Activated naive CD4-positive, alpha-beta T cell treated with anti-CD3 and anti-CD28 coated beads, Interleukin-2, amount 50 U/mL, for 72 hours (primary cell): ENCODE measurements around the gene SELENOI. TPM values are rescaled to one million over a fixed set of nuclear protein-coding genes. Genes with fewer than 3 reads are reported as not detected.
"Not testable (repeated sequence)": the region's sequence is repeated elsewhere in the genome, so short reads cannot be mapped to it uniquely, and the experiment has no call there.

Source experiments
- ATAC-seq, 2 donors: fragments of 150-1000 bp; cut with Tn5 transposase; 2 replicates each; pipeline ENCODE4 v1.10.0; 2021; ENCODE audit warnings: mild to moderate bottlenecking in 2 of 2, moderate library complexity in 2 of 2
- DNase-seq, 2 donors: peaks; one replicate each; pipeline ENCODE4 v3.0.0; 2021 to 2022; ENCODE audit warnings: low spot score in 2 of 2
- H3K27ac Mint-ChIP-seq, 2 donors: one replicate each; pipeline ENCODE4 v1.8.0; 2022; ENCODE audit warnings: mild to moderate bottlenecking in 2 of 2, mixed read lengths in 2 of 2
- H3K36me3 Mint-ChIP-seq, 2 donors: one replicate each; pipeline ENCODE4 v1.8.0; 2022; ENCODE audit warnings: mixed read lengths in 2 of 2
- H3K9me3 Mint-ChIP-seq, 2 donors: one replicate each; pipeline ENCODE4 v1.8.0; 2022; ENCODE audit warnings: mixed read lengths in 2 of 2
- total RNA-seq, 2 donors: library from RNA; stranded (reverse); gene quantifications; one replicate each; pipeline ENCODE4 v1.2.3, GENCODE V29; 2022

SELENOI gene
- total RNA-seq, 2 donors from 2014 or later = 24.4 to 45.0 TPM

GRCh38 chr2:26317377-26318105, 28.4 kb upstream of the SELENOI start:
- Mint-ChIP-seq H3K36me3 (no peaks in the 10 kb centered on the region), H3K9me3 (no peaks in the 10 kb centered on the region), H3K27ac (no peak overlapping the region)
- ATAC-seq = no peak
- no peak for DNase-seq

DNA sequence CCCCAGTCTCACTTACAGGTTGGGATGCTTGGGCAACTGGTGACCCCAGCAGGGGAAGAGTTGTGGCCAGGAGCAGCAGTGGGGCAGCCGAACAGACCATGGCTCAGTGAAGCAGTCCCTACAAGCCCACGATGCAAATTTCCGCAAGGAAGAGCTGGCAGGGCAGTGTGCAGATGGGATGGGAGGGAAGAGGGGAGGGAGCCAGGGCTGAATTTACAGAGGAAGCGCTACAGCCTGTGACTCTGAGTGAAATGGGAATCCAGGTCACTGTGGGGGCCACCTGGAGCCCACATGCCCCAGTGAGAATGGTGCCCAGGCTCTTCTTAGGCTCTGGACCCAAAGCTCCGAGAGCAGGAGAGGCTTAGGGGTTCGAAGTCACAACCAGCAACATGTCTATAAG, 27.0 kb upstream of the SELENOI start:
- no peak for ATAC-seq
- no peak for DNase-seq
- Mint-ChIP-seq H3K9me3 (no peaks in the 10 kb centered on the region), H3K27ac (no peak overlapping the region), H3K36me3 (no peaks in the 10 kb centered on the region)

GRCh38 chr2:26324479-26324878, 21.5 kb upstream of the SELENOI start:
- not testable (repeated sequence) for ATAC-seq, H3K27ac Mint-ChIP-seq, DNase-seq, H3K9me3 Mint-ChIP-seq, H3K36me3 Mint-ChIP-seq

DNA sequence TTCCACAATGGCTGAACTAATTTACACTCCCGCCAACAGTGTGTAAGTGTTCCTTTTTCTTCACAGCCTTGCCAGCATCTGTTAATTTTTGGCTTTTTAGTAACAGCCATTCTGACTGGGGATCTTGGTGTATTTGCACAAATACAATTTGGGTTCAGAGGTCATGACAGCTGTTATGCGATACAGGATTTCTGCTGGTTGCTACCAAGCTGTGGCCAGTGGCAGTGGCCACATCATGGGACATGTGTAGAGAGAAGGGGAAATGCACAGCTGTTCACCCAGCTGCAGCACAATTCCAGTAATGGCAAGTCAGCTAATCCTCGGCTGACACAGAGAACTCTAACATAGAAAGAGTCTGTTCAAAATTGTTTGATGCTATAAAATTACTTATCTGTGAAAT, 21.0 kb upstream of the SELENOI start:
- Mint-ChIP-seq H3K36me3 (no peaks in the 10 kb centered on the region), H3K9me3 (no peaks in the 10 kb centered on the region), H3K27ac (no peak overlapping the region)
- no peak for ATAC-seq
- DNase-seq = no peak

DNA sequence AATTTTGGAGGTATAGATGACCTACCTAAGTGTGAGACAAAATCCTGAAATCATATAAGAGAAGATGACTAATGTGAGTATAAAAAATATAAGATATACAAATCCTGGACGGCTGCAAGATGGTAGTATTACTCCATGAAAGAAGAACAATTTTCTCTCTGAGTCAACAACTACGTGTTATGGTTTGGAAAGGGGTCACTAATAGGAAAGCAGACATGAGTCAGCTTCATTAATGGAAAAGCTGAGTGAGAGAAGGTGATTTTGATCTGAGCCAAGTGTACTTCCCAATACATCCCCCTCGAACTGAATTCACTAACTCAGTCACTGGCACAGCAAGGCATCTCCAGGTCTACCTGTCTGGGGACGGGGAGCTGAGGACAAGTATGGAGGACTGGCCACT, 20.1 kb upstream of the SELENOI start:
- Mint-ChIP-seq H3K9me3 (no peaks in the 10 kb centered on the region), H3K36me3 (no peaks in the 10 kb centered on the region), H3K27ac (no peak overlapping the region)
- ATAC-seq = no peak
- no peak for DNase-seq

DNA sequence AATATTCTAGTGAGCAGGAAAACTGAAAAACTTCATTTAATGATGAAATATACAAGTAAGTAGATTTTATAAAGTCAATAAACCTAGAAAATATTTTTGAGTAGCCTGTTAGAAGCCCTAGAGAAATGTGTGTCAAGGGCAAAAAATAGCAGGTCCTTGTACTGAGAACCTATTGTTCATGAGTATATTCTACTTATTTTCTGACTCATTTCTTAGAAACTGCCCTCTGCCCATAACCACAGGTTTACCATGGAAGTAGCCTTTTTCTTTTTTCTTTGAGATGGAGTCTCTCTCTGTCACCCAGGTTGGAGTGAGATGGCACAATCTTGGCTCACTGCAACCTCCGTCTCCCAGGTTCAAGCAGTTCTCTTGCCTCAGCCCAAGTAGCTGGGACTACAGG, 19.4 kb upstream of the SELENOI start:
- no peak for DNase-seq
- peak in 1 of 2 donors; percentile 43 for ATAC-seq
- Mint-ChIP-seq H3K36me3 (no peaks in the 10 kb centered on the region), H3K27ac (no peak overlapping the region), H3K9me3 (no peaks in the 10 kb centered on the region)

GRCh38 chr2:26327291-26328272, 18.4 kb upstream of the SELENOI start:
- H3K27ac Mint-ChIP-seq = no peak overlapping the region
- no peaks in the 10 kb centered on the region for H3K36me3 Mint-ChIP-seq
- H3K9me3 Mint-ChIP-seq = no peaks in the 10 kb centered on the region
- DNase-seq (no peak), ATAC-seq (no peak)

- not testable (repeated sequence) for H3K27ac Mint-ChIP-seq, H3K36me3 Mint-ChIP-seq, ATAC-seq, DNase-seq, H3K9me3 Mint-ChIP-seq
Observed at GRCh38 chr2:26329083-26329482, 16.9 kb upstream of the SELENOI start.

GRCh38 chr2:26330114-26330549, 15.8 kb upstream of the SELENOI start:
- DNase-seq = peak; percentile 79 to 84
- peak; percentile 95 to 98 for ATAC-seq
- no peaks in the 10 kb centered on the region for H3K36me3 Mint-ChIP-seq
- no peak overlapping the region for H3K27ac Mint-ChIP-seq
- no peaks in the 10 kb centered on the region for H3K9me3 Mint-ChIP-seq

- Mint-ChIP-seq H3K9me3 (no peaks in the 10 kb centered on the region), H3K36me3 (no peaks in the 10 kb centered on the region), H3K27ac (no peak overlapping the region)
- DNase-seq = no peak
- no peak for ATAC-seq
Observed at GRCh38 chr2:26330604-26331003, 15.3 kb upstream of the SELENOI start.

DNA sequence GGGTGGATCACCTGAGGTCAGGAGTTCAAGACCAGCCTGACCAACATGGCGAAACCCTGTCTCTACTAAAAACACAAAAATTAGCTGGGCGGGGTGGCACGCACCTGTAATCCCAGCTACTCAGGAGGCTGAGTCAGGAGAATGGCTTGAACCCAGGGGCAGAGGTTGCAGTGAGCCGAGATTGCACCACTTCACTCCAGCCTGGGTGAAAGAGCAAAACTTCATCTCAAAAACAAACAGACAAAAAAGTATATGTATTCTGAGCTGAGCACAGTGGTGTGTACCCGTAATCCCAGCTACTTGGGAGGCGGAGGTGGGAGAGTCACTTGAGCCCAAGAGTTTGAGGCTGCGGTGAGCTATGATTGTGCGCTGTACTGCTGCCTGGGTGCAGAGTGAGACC, 14.6 kb upstream of the SELENOI start:
- H3K27ac Mint-ChIP-seq, H3K9me3 Mint-ChIP-seq, ATAC-seq, H3K36me3 Mint-ChIP-seq, DNase-seq: not testable (repeated sequence)

- H3K27ac Mint-ChIP-seq = peak overlapping the region in 1 of 2 donors; percentile 3
- H3K36me3 Mint-ChIP-seq = no peaks in the 10 kb centered on the region
- ATAC-seq (no peak), DNase-seq (no peak)
- H3K9me3 Mint-ChIP-seq = no peaks in the 10 kb centered on the region
Observed at GRCh38 chr2:26333293-26333692, 12.7 kb upstream of the SELENOI start.

GRCh38 chr2:26335231-26335630, 10.7 kb upstream of the SELENOI start:
- ATAC-seq = no peak
- H3K9me3 Mint-ChIP-seq = no peaks in the 10 kb centered on the region
- no peaks in the 10 kb centered on the region for H3K36me3 Mint-ChIP-seq

DNA sequence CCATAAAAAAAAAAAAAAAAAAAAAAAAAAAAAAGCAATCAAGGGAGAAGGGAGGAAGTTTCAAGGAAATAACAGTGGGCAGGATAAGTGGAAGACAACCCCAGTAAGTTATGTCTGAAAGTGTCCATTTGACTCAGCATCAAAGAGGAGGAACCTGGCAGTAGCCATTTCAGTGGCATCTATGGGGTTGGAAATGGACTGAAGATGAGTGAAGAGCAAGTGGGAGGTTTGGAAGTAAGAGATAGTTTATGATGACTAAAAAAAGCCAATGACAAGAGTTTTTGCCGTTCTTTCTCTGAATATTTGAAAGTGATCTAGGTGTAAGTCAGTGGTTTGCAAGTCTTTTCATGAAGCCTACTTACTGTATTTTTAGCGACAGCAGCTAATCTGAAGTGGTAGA, 9.2 kb upstream of the SELENOI start:
- DNase-seq (no peak), ATAC-seq (peak; percentile 37 to 70)
- no peaks in the 10 kb centered on the region for H3K36me3 Mint-ChIP-seq
- H3K9me3 Mint-ChIP-seq = no peaks in the 10 kb centered on the region
- no peak overlapping the region for H3K27ac Mint-ChIP-seq

More at GRCh38 chr2:26335231-26335630, 10.7 kb upstream of the SELENOI start:
- H3K27ac Mint-ChIP-seq = no peak overlapping the region
- no peak for DNase-seq

DNA sequence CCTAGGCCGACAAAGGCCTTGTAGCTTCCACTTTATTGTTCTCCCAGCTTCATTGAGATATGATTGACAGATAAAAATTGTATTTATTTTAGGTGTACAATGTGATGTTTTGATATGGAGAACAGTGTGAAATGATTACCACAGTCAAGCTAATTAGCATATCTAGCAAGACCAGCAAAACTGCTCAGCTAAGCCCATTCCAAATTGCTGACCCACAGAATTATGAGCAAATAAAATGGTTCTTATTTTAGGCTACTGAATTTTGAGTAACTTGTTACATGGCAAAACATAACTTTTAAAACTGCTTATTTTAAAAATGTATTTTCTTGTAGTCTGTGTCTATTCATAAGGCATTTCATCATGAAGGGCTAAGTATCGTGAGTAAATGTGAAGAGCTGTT, 8.6 kb upstream of the SELENOI start:
- no peaks in the 10 kb centered on the region for H3K36me3 Mint-ChIP-seq
- H3K9me3 Mint-ChIP-seq = no peaks in the 10 kb centered on the region
- no peak for ATAC-seq
- no peak for DNase-seq
- no peak overlapping the region for H3K27ac Mint-ChIP-seq

- Mint-ChIP-seq H3K36me3 (peaks cover 6 to 7% of the 10 kb centered on the region in 2 donors), H3K27ac (no peak overlapping the region)
- ATAC-seq = no peak
Observed at GRCh38 chr2:26340831-26341230, 5.1 kb upstream of the SELENOI start.

GRCh38 chr2:26344581-26345282, 1.2 kb upstream of the SELENOI start:
- H3K27ac Mint-ChIP-seq = peak overlapping the region; percentile 97 to 99
- ATAC-seq (no peak), DNase-seq (no peak)
- H3K9me3 Mint-ChIP-seq = no peaks in the 10 kb centered on the region
- peaks cover 18 to 24% of the 10 kb centered on the region in 2 donors for H3K36me3 Mint-ChIP-seq

More at GRCh38 chr2:26340831-26341230, 5.1 kb upstream of the SELENOI start:
- no peak for DNase-seq
- no peaks in the 10 kb centered on the region for H3K9me3 Mint-ChIP-seq
